Measurements from ENCODE around the gene BTBD9. TPM values are rescaled to one million over a fixed set of nuclear protein-coding genes. Genes with fewer than 3 reads are reported as not detected.

BTBD9 gene
- total RNA-seq, 1 experiment from 2014 or later: 12.5 TPM

DNA sequence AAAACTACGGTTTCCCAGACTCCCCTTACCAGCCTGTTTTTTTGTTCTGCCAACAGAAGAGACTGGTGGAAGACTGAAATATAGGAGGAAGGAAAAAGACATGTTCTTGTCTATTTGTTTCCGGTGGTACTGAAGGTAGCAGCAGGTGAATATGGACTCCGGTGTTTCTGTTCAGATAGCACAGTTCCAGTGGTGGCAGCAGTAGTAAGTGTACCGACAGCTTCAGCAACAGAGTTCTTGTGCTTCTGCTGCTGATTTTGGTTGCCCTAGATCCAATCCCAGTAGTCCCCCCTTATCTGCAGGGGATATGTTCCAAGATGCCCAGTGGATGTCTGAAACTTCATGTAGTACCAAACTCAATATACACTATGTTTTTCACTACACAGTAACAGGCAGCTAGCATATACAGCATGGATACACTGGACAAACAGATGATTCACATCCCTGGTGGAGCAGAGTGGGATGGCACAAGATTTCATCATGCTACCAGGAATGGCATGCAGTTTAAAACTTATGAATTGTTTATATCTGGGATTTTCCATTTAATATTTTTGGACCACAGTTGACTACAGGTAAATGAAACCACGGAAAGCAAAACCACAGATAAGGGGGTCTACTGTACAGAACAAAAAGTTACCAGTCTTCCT, 301.8 kb downstream of the BTBD9 start:
- peak; percentile 68 for DNase-seq (ENCODE audit: unreplicated experiment)
- BruUV-seq (replicated peaks): no TSS peak
- TF ChIP-seq, protein P1, sequence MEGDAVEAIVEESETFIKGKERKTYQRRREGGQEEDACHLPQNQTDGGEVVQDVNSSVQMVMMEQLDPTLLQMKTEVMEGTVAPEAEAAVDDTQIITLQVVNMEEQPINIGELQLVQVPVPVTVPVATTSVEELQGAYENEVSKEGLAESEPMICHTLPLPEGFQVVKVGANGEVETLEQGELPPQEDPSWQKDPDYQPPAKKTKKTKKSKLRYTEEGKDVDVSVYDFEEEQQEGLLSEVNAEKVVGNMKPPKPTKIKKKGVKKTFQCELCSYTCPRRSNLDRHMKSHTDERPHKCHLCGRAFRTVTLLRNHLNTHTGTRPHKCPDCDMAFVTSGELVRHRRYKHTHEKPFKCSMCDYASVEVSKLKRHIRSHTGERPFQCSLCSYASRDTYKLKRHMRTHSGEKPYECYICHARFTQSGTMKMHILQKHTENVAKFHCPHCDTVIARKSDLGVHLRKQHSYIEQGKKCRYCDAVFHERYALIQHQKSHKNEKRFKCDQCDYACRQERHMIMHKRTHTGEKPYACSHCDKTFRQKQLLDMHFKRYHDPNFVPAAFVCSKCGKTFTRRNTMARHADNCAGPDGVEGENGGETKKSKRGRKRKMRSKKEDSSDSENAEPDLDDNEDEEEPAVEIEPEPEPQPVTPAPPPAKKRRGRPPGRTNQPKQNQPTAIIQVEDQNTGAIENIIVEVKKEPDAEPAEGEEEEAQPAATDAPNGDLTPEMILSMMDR (IDR thresholded peaks at IDR 0.05; ENCODE audit: unreplicated experiment): peak; percentile 12
- peaks cover 9% of the 10 kb centered on the region for H3K9me3 Mint-ChIP-seq (ENCODE audit: unreplicated experiment)
- H3K4me1 Mint-ChIP-seq (ENCODE audit: insufficient read depth, unreplicated experiment): peaks cover 21% of the 10 kb centered on the region
- CTCF ChIA-PET: interaction anchor here (0.7 to 1.0 kb wide), 3 partner anchors 31 to 304 kb away, joined by 3 read pairs; no protein-coding TSS in a partner anchor
- no peaks in the 10 kb centered on the region for H3K27me3 Mint-ChIP-seq (ENCODE audit: insufficient read depth, unreplicated experiment)
- POLR2A ChIA-PET: interaction anchor here (0.6 to 1.3 kb wide), 2 partner anchors 19 to 20 kb away, joined by 3 to 5 read pairs; no protein-coding TSS in a partner anchor
- peaks cover 5% of the 10 kb centered on the region for H3K36me3 Mint-ChIP-seq (ENCODE audit: insufficient read depth, unreplicated experiment)
- peak overlapping the region; percentile 97 for H3K27ac Mint-ChIP-seq (ENCODE audit: low read depth, unreplicated experiment)
- intact Hi-C loops (cut with micrococcal nuclease): no loop called here
- H3K4me3 Mint-ChIP-seq (ENCODE audit: unreplicated experiment): no peak overlapping the region

DNA sequence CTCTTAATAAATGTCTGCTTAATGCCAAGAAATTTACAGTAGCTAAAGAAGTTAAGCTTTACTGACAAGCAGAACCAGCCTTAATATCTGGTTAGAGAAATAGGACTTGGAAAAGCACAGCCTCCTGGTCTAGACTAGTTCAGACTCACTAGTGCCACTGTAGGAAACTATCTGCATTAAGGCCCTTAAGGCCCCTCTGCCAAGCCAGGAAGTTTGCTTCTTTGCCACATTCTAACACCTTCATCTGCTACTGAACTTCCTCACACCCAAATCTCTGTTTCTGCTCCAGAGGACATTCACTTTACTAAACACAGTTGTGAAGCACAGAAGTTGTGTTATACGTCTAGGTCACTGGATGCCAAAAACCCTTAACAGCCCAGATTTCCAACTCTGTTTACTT, 302.8 kb downstream of the BTBD9 start:
- peaks cover 21% of the 10 kb centered on the region for H3K4me1 Mint-ChIP-seq (ENCODE audit: insufficient read depth, unreplicated experiment)
- intact Hi-C loops (cut with micrococcal nuclease): no loop called here
- H3K27me3 Mint-ChIP-seq (ENCODE audit: insufficient read depth, unreplicated experiment): no peaks in the 10 kb centered on the region
- H3K36me3 Mint-ChIP-seq (ENCODE audit: insufficient read depth, unreplicated experiment): peaks cover 5% of the 10 kb centered on the region
- H3K9me3 Mint-ChIP-seq (ENCODE audit: unreplicated experiment): peaks cover 9% of the 10 kb centered on the region
- no peak overlapping the region for H3K4me3 Mint-ChIP-seq (ENCODE audit: unreplicated experiment)
- no peak for DNase-seq (ENCODE audit: unreplicated experiment)
- BruUV-seq (replicated peaks): no TSS peak
- ChIA-PET POLR2A (interaction anchor here (0.7 kb wide), 1 partner anchor 530 kb away, joined by 3 read pairs; no protein-coding TSS in a partner anchor), CTCF (interaction anchor here (0.6 to 1.3 kb wide), 4 partner anchors 53 to 303 kb away, joined by 3 read pairs; no protein-coding TSS in a partner anchor)
- no peak overlapping the region for H3K27ac Mint-ChIP-seq (ENCODE audit: low read depth, unreplicated experiment)
- TF ChIP-seq, protein P1 (IDR thresholded peaks at IDR 0.05; ENCODE audit: unreplicated experiment): no peak

DNA sequence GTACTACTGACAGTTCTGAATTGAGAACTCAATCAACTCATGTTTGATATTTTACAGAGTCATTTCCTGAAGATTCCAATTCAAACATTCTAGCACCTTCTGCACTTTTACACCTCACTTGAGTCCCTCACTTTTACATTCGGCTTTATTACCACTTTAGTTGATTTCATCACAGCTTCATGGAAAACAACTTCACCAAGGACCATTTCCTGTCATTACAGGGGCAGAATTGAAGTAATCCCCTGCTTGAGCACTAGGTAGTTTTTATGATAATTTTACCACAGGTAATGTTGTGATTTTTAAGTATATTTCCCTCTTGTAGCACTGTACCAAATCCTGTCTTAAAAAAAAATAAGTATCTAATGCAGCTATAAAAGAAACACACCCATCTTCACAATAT, 312.9 kb downstream of the BTBD9 start:
- ChIA-PET POLR2A (no interaction called here), CTCF (interaction anchor here (0.6 kb wide), 2 partner anchors 126 to 870 kb away, joined by 3 read pairs; no protein-coding TSS in a partner anchor)
- Mint-ChIP-seq H3K9me3 (ENCODE audit: unreplicated experiment) (no peaks in the 10 kb centered on the region), H3K36me3 (ENCODE audit: insufficient read depth, unreplicated experiment) (no peaks in the 10 kb centered on the region), H3K4me1 (ENCODE audit: insufficient read depth, unreplicated experiment) (peaks cover 6% of the 10 kb centered on the region), H3K27ac (ENCODE audit: low read depth, unreplicated experiment) (no peak overlapping the region), H3K4me3 (ENCODE audit: unreplicated experiment) (no peak overlapping the region), H3K27me3 (ENCODE audit: insufficient read depth, unreplicated experiment) (no peaks in the 10 kb centered on the region)
- intact Hi-C loops (cut with micrococcal nuclease): no loop called here
- BruUV-seq (replicated peaks): no TSS peak
- TF ChIP-seq, protein P1 (IDR thresholded peaks at IDR 0.05; ENCODE audit: unreplicated experiment): no peak
- no peak for DNase-seq (ENCODE audit: unreplicated experiment)

DNA sequence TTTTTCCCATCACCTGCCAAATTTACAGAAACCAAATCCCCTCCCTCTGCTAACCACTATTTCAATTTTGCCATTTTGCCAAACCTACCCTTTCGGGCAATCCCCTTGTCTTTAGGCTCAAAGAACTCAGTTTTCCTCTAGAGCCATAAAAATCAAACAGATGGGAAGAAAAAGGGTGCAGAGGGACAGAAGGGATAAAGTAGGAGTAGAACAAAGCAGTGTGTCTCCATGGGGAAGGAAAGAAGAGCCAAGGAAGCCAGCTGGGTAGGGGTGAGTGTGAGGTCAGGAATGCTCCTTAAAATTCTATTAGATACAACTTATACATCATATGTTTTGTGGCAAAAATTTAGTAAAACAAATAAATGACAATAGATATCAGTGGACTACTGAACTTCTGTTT, 316.5 kb downstream of the BTBD9 start:
- H3K4me3 Mint-ChIP-seq (ENCODE audit: unreplicated experiment): no peak overlapping the region
- no peak overlapping the region for H3K27ac Mint-ChIP-seq (ENCODE audit: low read depth, unreplicated experiment)
- no peaks in the 10 kb centered on the region for H3K27me3 Mint-ChIP-seq (ENCODE audit: insufficient read depth, unreplicated experiment)
- H3K4me1 Mint-ChIP-seq (ENCODE audit: insufficient read depth, unreplicated experiment): peaks cover 23% of the 10 kb centered on the region
- TF ChIP-seq, protein P1 (IDR thresholded peaks at IDR 0.05; ENCODE audit: unreplicated experiment): no peak
- no peaks in the 10 kb centered on the region for H3K9me3 Mint-ChIP-seq (ENCODE audit: unreplicated experiment)
- peaks cover 8% of the 10 kb centered on the region for H3K36me3 Mint-ChIP-seq (ENCODE audit: insufficient read depth, unreplicated experiment)
- no TSS peak for BruUV-seq (replicated peaks)
- DNase-seq (ENCODE audit: unreplicated experiment): no peak
- CTCF ChIA-PET: interaction anchor here (0.9 kb wide), 1 partner anchor 150 kb away, joined by 3 read pairs; no protein-coding TSS in a partner anchor
- POLR2A ChIA-PET: interaction anchor here (0.7 kb wide), 1 partner anchor 27 kb away, joined by 3 read pairs; no protein-coding TSS in a partner anchor
- intact Hi-C loops (cut with micrococcal nuclease): no loop called here
